Liver (tissue), 9 donors: ENCODE measurements around the gene OR7A10. TPM values are rescaled to one million over a fixed set of nuclear protein-coding genes. Genes with fewer than 3 reads are reported as not detected.

ENCODE experiments used
- DNase-seq: peaks from one replicate; pipeline ENCODE4 v3.0.0-alpha.2; 2017; ENCODE audit warnings: low spot score
- H3K27ac ChIP-seq, 2 donors: one replicate each; pipeline ENCODE4 v1.7.0; 2013; ENCODE audit warnings: inconsistent platforms in 2 of 2, low read length in 2 of 2, control low read depth in 1 of 2, low read depth in 1 of 2, mild to moderate bottlenecking in 1 of 2
- H3K27me3 ChIP-seq, 4 donors: one replicate each; pipeline versions ENCODE4 v1.6.1 to v1.7.0; 2013; ENCODE audit warnings: low read length in 3 of 4, inconsistent platforms in 1 of 4, mild to moderate bottlenecking in 1 of 4, moderate library complexity in 1 of 4; ENCODE audit not compliant: control insufficient read depth in 4 of 4, insufficient read depth in 4 of 4
- H3K36me3 ChIP-seq, 4 donors: one replicate each; pipeline versions ENCODE4 v1.6.1 to v1.7.0; 2013; ENCODE audit warnings: low read length in 3 of 4, mild to moderate bottlenecking in 3 of 4, low read depth in 1 of 4, moderate library complexity in 1 of 4; ENCODE audit not compliant: control insufficient read depth in 4 of 4, insufficient read depth in 3 of 4
- H3K4me1 ChIP-seq, 4 donors: one replicate each; pipeline versions ENCODE4 v1.6.1 to v1.7.0; 2013; ENCODE audit warnings: low read length in 3 of 4, mild to moderate bottlenecking in 3 of 4, moderate library complexity in 1 of 4; ENCODE audit not compliant: control insufficient read depth in 4 of 4, insufficient read depth in 4 of 4
- H3K4me3 ChIP-seq, 3 donors: one replicate each; pipeline versions ENCODE4 v1.6.1 to v1.7.0; 2013; ENCODE audit warnings: low read length in 3 of 3, control low read depth in 1 of 3, low read depth in 1 of 3, mild to moderate bottlenecking in 1 of 3
- H3K9ac ChIP-seq, 2 donors: one replicate each; pipeline ENCODE4 v1.7.0; 2013; ENCODE audit warnings: low read length in 2 of 2, mild to moderate bottlenecking in 2 of 2, moderate library complexity in 2 of 2, control low read depth in 1 of 2, low read depth in 1 of 2
- H3K9me3 ChIP-seq, 4 donors: one replicate each; pipeline versions ENCODE4 v1.6.1 to v1.7.0; 2013; ENCODE audit warnings: low read length in 3 of 4; ENCODE audit not compliant: control insufficient read depth in 4 of 4
- ATF3 ChIP-seq: IDR thresholded peaks from 2 replicates; pipeline ENCODE4 v1.6.1; 2016; ENCODE audit warnings: antibody characterized with exemption
- EGR1 ChIP-seq, 2 donors: IDR thresholded peaks; 2 replicates each; pipeline ENCODE4 v1.6.1; 2016 to 2018; ENCODE audit warnings: antibody characterized with exemption in 2 of 2, low read depth in 2 of 2
- FOXA1 ChIP-seq: IDR thresholded peaks from 2 replicates; pipeline ENCODE4 v1.6.1; 2016; ENCODE audit warnings: antibody characterized with exemption
- FOXA2 ChIP-seq: IDR thresholded peaks from 2 replicates; pipeline ENCODE4 v1.6.1; 2016; ENCODE audit warnings: antibody characterized with exemption
- GABPA ChIP-seq, 2 donors: IDR thresholded peaks in 1 of 2; conservative IDR thresholded peaks in 1 of 2; 2 replicates each; pipeline ENCODE4 v1.6.1; 2016; ENCODE audit warnings: antibody characterized with exemption in 2 of 2, mild to moderate bottlenecking in 1 of 2, moderate library complexity in 1 of 2
- HNF4A ChIP-seq, 2 donors: conservative IDR thresholded peaks; 2 replicates each; pipeline ENCODE4 v1.6.1; 2016; ENCODE audit warnings: antibody characterized with exemption in 2 of 2, mild to moderate bottlenecking in 2 of 2
- HNF4G ChIP-seq: IDR thresholded peaks from 2 replicates; pipeline ENCODE4 v1.6.1; 2016; ENCODE audit warnings: antibody characterized with exemption
- JUND ChIP-seq, 2 donors: IDR thresholded peaks; 2 replicates each; pipeline ENCODE4 v1.6.1; 2016; ENCODE audit warnings: antibody characterized with exemption in 2 of 2
- NR2F2 ChIP-seq: IDR thresholded peaks from 2 replicates; pipeline ENCODE4 v1.6.1; 2016; ENCODE audit warnings: antibody characterized with exemption
- RAD21 ChIP-seq, 2 donors: IDR thresholded peaks; 2 replicates each; pipeline ENCODE4 v1.6.1; 2016; ENCODE audit warnings: antibody characterized with exemption in 2 of 2, mild to moderate bottlenecking in 2 of 2
- RXRA ChIP-seq, 2 donors: IDR thresholded peaks; 2 replicates each; pipeline ENCODE4 v1.6.1; 2017 to 2018; ENCODE audit warnings: antibody characterized with exemption in 2 of 2, mild to moderate bottlenecking in 1 of 2
- SP1 ChIP-seq: IDR thresholded peaks from 2 replicates; pipeline ENCODE4 v1.6.1; 2018; ENCODE audit warnings: antibody characterized with exemption, mild to moderate bottlenecking
- TAF1 ChIP-seq: conservative IDR thresholded peaks from 2 replicates; pipeline ENCODE4 v1.6.1; 2016; ENCODE audit warnings: antibody characterized with exemption, mild to moderate bottlenecking
- YY1 ChIP-seq: IDR thresholded peaks from 2 replicates; pipeline ENCODE4 v1.6.1; 2016; ENCODE audit warnings: antibody characterized with exemption, mild to moderate bottlenecking
- WGBS: extraction: QIAGEN DNeasy Blood & Tissue Kit; methylation state at CpG from one replicate; pipeline ENCODE4 v1.1.7; 2013; 5-methylcytosine and 5-hydroxymethylcytosine counted together
- polyA plus RNA-seq, 2 donors: library from polyadenylated mRNA; stranded (reverse) in 1 of 2; unstranded in 1 of 2; fragments of 200-250 nt in 1 of 2; fragments of >200 nt in 1 of 2; fragmentation: Nextera tagmentation in 1 of 2; extraction: Ambion mirVana in 1 of 2; gene quantifications; one replicate each; pipeline versions ENCODE4 v1.2.1 to v1.2.3, GENCODE V29; 2013 to 2015
- total RNA-seq, 2 donors: library from RNA; depleted of rRNA; stranded (reverse); fragments of >200 nt; gene quantifications; one replicate each; pipeline ENCODE4 v1.2.3, GENCODE V29; 2014
- TF ChIP-seq, protein P1 (sequence below): IDR thresholded peaks from 2 replicates; pipeline ENCODE4 v1.6.1; 2016; ENCODE audit warnings: antibody characterized with exemption
- TF ChIP-seq, protein P2 (sequence below): IDR thresholded peaks from 2 replicates; pipeline ENCODE4 v1.6.1; 2016; ENCODE audit warnings: antibody characterized with exemption, mild to moderate bottlenecking
- TF ChIP-seq, protein P3 (sequence below): fragments of 150-350 bp; IDR thresholded peaks from 2 replicates; pipeline ENCODE4 v1.5.1; 2017; ENCODE audit warnings: improper control_type of control experiment, low read depth, low read length; ENCODE audit not compliant: missing input control
- donor health status: healthy.
- donor health status: healthy.
- donor health status: healthy.
- donor health status: healthy.
- donor health status: healthy.

Gene OR7A10
- total RNA-seq (not detected), polyA plus RNA-seq (not detected)

DNA sequence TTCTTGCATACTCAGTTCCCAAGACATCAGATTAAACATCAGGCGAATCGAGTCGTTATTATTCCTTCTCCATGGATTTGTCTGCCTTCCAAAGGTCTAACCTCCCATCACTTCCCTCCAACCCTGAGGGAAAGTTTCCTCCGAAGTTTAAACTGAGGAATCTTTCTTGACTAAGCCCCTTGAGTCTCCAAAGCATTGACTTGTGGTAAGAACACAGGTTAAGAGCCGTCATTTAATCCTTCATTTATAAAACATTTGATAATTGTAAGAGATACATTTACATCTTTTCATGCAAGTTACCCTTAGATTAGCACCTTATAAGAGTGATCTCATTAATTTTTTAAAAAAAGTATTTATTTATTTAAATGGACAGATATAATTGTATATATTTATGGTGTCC lies at the start of gene OR7A10:
Gene OR7A10, minus strand, starts transcription at position 101 of the 400 bp plus-strand sequence. CDS start 7,045 bp downstream, outside the sequence.
- no peaks in the 10 kb centered on the region for H3K9me3 ChIP-seq
- no peaks in the 10 kb centered on the region for H3K4me1 ChIP-seq
- no peak within 1 kb of the TSS for H3K27ac ChIP-seq
- no peaks in the 10 kb centered on the region for H3K36me3 ChIP-seq
- peaks cover 0 to 4% (median 3%) of the 10 kb centered on the region in 4 donors for H3K27me3 ChIP-seq
- no peak for TF ChIP-seq FOXA1
- TF ChIP-seq, protein P1, sequence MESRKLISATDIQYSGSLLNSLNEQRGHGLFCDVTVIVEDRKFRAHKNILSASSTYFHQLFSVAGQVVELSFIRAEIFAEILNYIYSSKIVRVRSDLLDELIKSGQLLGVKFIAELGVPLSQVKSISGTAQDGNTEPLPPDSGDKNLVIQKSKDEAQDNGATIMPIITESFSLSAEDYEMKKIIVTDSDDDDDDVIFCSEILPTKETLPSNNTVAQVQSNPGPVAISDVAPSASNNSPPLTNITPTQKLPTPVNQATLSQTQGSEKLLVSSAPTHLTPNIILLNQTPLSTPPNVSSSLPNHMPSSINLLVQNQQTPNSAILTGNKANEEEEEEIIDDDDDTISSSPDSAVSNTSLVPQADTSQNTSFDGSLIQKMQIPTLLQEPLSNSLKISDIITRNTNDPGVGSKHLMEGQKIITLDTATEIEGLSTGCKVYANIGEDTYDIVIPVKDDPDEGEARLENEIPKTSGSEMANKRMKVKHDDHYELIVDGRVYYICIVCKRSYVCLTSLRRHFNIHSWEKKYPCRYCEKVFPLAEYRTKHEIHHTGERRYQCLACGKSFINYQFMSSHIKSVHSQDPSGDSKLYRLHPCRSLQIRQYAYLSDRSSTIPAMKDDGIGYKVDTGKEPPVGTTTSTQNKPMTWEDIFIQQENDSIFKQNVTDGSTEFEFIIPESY = no peak
- TF ChIP-seq, protein P2, sequence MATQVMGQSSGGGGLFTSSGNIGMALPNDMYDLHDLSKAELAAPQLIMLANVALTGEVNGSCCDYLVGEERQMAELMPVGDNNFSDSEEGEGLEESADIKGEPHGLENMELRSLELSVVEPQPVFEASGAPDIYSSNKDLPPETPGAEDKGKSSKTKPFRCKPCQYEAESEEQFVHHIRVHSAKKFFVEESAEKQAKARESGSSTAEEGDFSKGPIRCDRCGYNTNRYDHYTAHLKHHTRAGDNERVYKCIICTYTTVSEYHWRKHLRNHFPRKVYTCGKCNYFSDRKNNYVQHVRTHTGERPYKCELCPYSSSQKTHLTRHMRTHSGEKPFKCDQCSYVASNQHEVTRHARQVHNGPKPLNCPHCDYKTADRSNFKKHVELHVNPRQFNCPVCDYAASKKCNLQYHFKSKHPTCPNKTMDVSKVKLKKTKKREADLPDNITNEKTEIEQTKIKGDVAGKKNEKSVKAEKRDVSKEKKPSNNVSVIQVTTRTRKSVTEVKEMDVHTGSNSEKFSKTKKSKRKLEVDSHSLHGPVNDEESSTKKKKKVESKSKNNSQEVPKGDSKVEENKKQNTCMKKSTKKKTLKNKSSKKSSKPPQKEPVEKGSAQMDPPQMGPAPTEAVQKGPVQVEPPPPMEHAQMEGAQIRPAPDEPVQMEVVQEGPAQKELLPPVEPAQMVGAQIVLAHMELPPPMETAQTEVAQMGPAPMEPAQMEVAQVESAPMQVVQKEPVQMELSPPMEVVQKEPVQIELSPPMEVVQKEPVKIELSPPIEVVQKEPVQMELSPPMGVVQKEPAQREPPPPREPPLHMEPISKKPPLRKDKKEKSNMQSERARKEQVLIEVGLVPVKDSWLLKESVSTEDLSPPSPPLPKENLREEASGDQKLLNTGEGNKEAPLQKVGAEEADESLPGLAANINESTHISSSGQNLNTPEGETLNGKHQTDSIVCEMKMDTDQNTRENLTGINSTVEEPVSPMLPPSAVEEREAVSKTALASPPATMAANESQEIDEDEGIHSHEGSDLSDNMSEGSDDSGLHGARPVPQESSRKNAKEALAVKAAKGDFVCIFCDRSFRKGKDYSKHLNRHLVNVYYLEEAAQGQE = no peak
- TF ChIP-seq YY1 = no peak
- no peak for TF ChIP-seq SP1
- TF ChIP-seq EGR1 (IDR thresholded peaks at IDR 0.05; ENCODE audit: low read depth in 2 of 2) = no peak
- no peak for TF ChIP-seq NR2F2
- no peak for TF ChIP-seq JUND (IDR thresholded peaks at IDR 0.05)
- TF ChIP-seq RXRA (IDR thresholded peaks at IDR 0.05) = no peak
- no peak for TF ChIP-seq RAD21 (IDR thresholded peaks at IDR 0.05)
- TF ChIP-seq GABPA (IDR thresholded peaks at IDR 0.05 in 1 of 2, conservative IDR thresholded peaks at IDR 0.05 in 1 of 2) = no peak
- no peak for TF ChIP-seq TAF1
- TF ChIP-seq HNF4A (conservative IDR thresholded peaks at IDR 0.05) = no peak
- TF ChIP-seq FOXA2 = no peak
- TF ChIP-seq, protein P3, sequence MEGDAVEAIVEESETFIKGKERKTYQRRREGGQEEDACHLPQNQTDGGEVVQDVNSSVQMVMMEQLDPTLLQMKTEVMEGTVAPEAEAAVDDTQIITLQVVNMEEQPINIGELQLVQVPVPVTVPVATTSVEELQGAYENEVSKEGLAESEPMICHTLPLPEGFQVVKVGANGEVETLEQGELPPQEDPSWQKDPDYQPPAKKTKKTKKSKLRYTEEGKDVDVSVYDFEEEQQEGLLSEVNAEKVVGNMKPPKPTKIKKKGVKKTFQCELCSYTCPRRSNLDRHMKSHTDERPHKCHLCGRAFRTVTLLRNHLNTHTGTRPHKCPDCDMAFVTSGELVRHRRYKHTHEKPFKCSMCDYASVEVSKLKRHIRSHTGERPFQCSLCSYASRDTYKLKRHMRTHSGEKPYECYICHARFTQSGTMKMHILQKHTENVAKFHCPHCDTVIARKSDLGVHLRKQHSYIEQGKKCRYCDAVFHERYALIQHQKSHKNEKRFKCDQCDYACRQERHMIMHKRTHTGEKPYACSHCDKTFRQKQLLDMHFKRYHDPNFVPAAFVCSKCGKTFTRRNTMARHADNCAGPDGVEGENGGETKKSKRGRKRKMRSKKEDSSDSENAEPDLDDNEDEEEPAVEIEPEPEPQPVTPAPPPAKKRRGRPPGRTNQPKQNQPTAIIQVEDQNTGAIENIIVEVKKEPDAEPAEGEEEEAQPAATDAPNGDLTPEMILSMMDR = no peak
- TF ChIP-seq HNF4G = no peak
- TF ChIP-seq ATF3 = no peak
- WGBS = 71% methylated on average over 5 of the region's 5 CpGs
- no peak within 1 kb of the TSS for H3K9ac ChIP-seq
- DNase-seq = no peak
- no peak within 1 kb of the TSS for H3K4me3 ChIP-seq
